Measurements from ENCODE around the gene PPFIA3.
"Not testable (repeated sequence)": the region's sequence is repeated elsewhere in the genome, so short reads cannot be mapped to it uniquely, and the experiment has no call there.

PPFIA3 gene

GRCh38 chr19:49165865-49166301 is 46.5 kb downstream of the PPFIA3 start:
- H3K27ac ChIP-seq (ENCODE audit: low read depth, low read length): no peak overlapping the region
- no peaks in the 10 kb centered on the region for H3K27me3 ChIP-seq (ENCODE audit: control insufficient read depth, insufficient read depth, low read length)
- peak overlapping the region; percentile 33; the same call in 1 of the 2 replicates for H3K4me3 ChIP-seq (ENCODE audit: low read depth, low read length)
- H3K9me3 ChIP-seq (ENCODE audit: control insufficient read depth, insufficient read depth, low read length): no peaks in the 10 kb centered on the region
- H3K36me3 ChIP-seq (ENCODE audit: control insufficient read depth, insufficient read depth, low read length): no peaks in the 10 kb centered on the region
- H3K9ac ChIP-seq (ENCODE audit: low read depth, low read length): no peak overlapping the region
- H3K4me1 ChIP-seq (ENCODE audit: control insufficient read depth, insufficient read depth, low read length): no peaks in the 10 kb centered on the region; the same call in 1 of the 2 replicates

GRCh38 chr19:49167857-49168409 is 48.6 kb downstream of the PPFIA3 start:
- H3K36me3 ChIP-seq (ENCODE audit: control insufficient read depth, insufficient read depth, low read length): no peaks in the 10 kb centered on the region
- no peaks in the 10 kb centered on the region for H3K27me3 ChIP-seq (ENCODE audit: control insufficient read depth, insufficient read depth, low read length)
- no peak overlapping the region for H3K9ac ChIP-seq (ENCODE audit: low read depth, low read length)
- no peaks in the 10 kb centered on the region; the same call in 1 of the 2 replicates for H3K4me1 ChIP-seq (ENCODE audit: control insufficient read depth, insufficient read depth, low read length)
- H3K27ac ChIP-seq (ENCODE audit: low read depth, low read length): no peak overlapping the region
- no peaks in the 10 kb centered on the region for H3K9me3 ChIP-seq (ENCODE audit: control insufficient read depth, insufficient read depth, low read length)
- no peak overlapping the region for H3K4me3 ChIP-seq (ENCODE audit: low read depth, low read length)

DNA sequence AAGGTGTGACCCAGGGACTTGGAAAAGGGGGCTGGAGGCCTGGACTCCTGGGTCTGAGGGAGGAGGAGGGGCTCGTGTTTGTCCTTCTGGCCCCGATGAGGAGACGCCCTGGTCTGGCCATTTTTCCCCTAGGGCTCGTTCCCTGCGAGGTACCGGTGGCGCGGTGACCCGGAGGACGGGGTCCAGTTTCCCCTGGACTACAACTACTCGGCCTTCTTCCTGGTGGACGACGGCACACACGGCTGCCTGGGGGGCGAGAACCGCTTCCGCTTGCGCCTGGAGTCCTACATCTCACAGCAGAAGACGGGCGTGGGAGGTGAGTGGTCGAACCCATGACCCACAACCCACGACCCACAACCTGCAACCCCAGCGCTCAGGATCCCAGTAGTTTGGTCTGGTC is 49.1 kb downstream of the PPFIA3 start:
- no peak overlapping the region for H3K9ac ChIP-seq (ENCODE audit: low read depth, low read length)
- H3K4me1 ChIP-seq (ENCODE audit: control insufficient read depth, insufficient read depth, low read length): no peaks in the 10 kb centered on the region; the same call in 1 of the 2 replicates
- H3K4me3 ChIP-seq (ENCODE audit: low read depth, low read length): no peak overlapping the region
- H3K36me3 ChIP-seq (ENCODE audit: control insufficient read depth, insufficient read depth, low read length): no peaks in the 10 kb centered on the region
- H3K27me3 ChIP-seq (ENCODE audit: control insufficient read depth, insufficient read depth, low read length): no peaks in the 10 kb centered on the region
- no peaks in the 10 kb centered on the region for H3K9me3 ChIP-seq (ENCODE audit: control insufficient read depth, insufficient read depth, low read length)
- no peak overlapping the region for H3K27ac ChIP-seq (ENCODE audit: low read depth, low read length)

DNA sequence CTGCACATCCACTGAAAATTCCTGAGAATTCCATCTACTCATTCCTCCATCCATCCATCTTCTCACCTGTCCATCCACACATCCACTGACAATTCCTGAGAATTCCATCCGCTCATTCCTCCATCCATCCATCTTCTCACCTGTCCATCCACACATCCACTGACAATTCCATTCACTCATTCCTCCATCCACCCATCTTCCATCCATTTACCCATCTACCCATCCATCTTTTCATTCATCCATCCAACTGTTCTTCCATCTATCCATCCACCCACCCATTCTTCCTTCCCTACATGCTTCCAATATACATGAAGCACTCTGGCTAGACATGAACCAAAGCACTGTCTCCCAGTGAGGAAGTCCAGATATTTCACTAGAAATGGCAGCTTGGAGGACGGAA is 53.9 kb downstream of the PPFIA3 start:
- Histone ChIP-seq H3K4me3 (ENCODE audit: low read depth, low read length) (no peak overlapping the region), H3K27ac (ENCODE audit: low read depth, low read length) (no peak overlapping the region), H3K27me3 (ENCODE audit: control insufficient read depth, insufficient read depth, low read length) (no peaks in the 10 kb centered on the region), H3K4me1 (ENCODE audit: control insufficient read depth, insufficient read depth, low read length) (no peaks in the 10 kb centered on the region), H3K36me3 (ENCODE audit: control insufficient read depth, insufficient read depth, low read length) (no peaks in the 10 kb centered on the region), H3K9ac (ENCODE audit: low read depth, low read length) (no peak overlapping the region), H3K9me3 (ENCODE audit: control insufficient read depth, insufficient read depth, low read length) (no peaks in the 10 kb centered on the region)

DNA sequence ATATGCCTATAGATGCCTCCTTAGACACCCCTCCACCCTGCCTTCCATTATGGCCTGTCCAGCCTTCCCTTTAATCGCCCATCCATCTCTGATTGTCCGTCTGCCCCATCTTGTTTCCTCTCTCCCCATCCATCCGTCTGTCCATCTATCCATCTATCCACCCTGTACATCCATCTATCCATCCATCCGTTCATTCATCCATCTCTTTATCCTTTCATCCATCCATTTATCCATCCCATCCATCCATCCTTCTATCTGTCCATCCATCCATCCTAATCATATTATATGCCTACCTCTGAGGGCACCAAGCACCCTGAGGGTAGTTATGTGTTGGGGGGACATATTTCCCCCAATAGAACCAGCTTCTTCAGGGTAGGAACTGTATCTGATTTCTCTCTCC is 61.3 kb downstream of the PPFIA3 start:
- no peaks in the 10 kb centered on the region for H3K27me3 ChIP-seq (ENCODE audit: control insufficient read depth, insufficient read depth, low read length)

GRCh38 chr19:49182010-49182847 is 62.9 kb downstream of the PPFIA3 start:
- H3K27ac ChIP-seq (ENCODE audit: low read depth, low read length); H3K4me3 ChIP-seq (ENCODE audit: low read depth, low read length); H3K9ac ChIP-seq (ENCODE audit: low read depth, low read length); H3K36me3 ChIP-seq (ENCODE audit: control insufficient read depth, insufficient read depth, low read length); H3K27me3 ChIP-seq (ENCODE audit: control insufficient read depth, insufficient read depth, low read length); H3K4me1 ChIP-seq (ENCODE audit: control insufficient read depth, insufficient read depth, low read length); H3K9me3 ChIP-seq (ENCODE audit: control insufficient read depth, insufficient read depth, low read length): not testable (repeated sequence)

More for the DNA sequence above, 61.3 kb downstream of the PPFIA3 start:
- no peak overlapping the region for H3K9ac ChIP-seq (ENCODE audit: low read depth, low read length)
- H3K9me3 ChIP-seq (ENCODE audit: control insufficient read depth, insufficient read depth, low read length): no peaks in the 10 kb centered on the region
- no peak overlapping the region for H3K27ac ChIP-seq (ENCODE audit: low read depth, low read length)
- no peak overlapping the region for H3K4me3 ChIP-seq (ENCODE audit: low read depth, low read length)
- no peaks in the 10 kb centered on the region for H3K4me1 ChIP-seq (ENCODE audit: control insufficient read depth, insufficient read depth, low read length)
- no peaks in the 10 kb centered on the region for H3K36me3 ChIP-seq (ENCODE audit: control insufficient read depth, insufficient read depth, low read length)

DNA sequence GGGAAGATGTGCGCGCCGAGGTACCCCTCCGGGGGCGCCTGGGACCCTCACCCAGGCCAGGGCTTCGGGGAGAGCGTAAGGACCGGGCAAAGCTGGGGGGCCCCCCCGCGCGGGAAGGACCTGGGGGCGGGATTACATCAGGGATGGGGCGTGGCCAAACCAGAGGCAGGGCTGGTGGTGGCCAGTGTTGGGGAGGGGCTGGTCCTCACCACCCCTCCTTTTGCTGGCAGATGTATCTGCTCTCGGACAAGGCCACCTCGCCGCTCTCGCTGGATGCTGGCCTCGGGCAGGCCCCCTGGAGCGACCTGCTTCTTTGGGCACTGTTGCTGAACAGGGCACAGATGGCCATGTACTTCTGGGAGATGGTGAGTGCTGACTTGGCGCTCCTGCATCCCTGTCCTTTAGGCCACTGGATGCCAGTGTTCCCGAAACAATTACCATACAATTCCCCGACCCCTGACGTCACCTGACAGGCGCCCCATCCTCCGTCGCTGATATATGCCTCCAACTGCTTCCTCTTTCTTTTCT is 63.6 kb downstream of the PPFIA3 start:
- no peaks in the 10 kb centered on the region for H3K27me3 ChIP-seq (ENCODE audit: control insufficient read depth, insufficient read depth, low read length)
- no peaks in the 10 kb centered on the region for H3K4me1 ChIP-seq (ENCODE audit: control insufficient read depth, insufficient read depth, low read length)
- H3K36me3 ChIP-seq (ENCODE audit: control insufficient read depth, insufficient read depth, low read length): no peaks in the 10 kb centered on the region
- H3K9me3 ChIP-seq (ENCODE audit: control insufficient read depth, insufficient read depth, low read length): no peaks in the 10 kb centered on the region
- H3K4me3 ChIP-seq (ENCODE audit: low read depth, low read length): no peak overlapping the region
- no peak overlapping the region for H3K27ac ChIP-seq (ENCODE audit: low read depth, low read length)
- no peak overlapping the region for H3K9ac ChIP-seq (ENCODE audit: low read depth, low read length)

- H3K36me3 ChIP-seq (ENCODE audit: control insufficient read depth, insufficient read depth, low read length): 0 out of 2 replicates have a peak, but pooled peaks cover 8% of the 10 kb centered on the region
- no peak overlapping the region for H3K9ac ChIP-seq (ENCODE audit: low read depth, low read length)
- no peaks in the 10 kb centered on the region for H3K27me3 ChIP-seq (ENCODE audit: control insufficient read depth, insufficient read depth, low read length)
- no peaks in the 10 kb centered on the region for H3K9me3 ChIP-seq (ENCODE audit: control insufficient read depth, insufficient read depth, low read length)
- no peaks in the 10 kb centered on the region for H3K4me1 ChIP-seq (ENCODE audit: control insufficient read depth, insufficient read depth, low read length)
- H3K4me3 ChIP-seq (ENCODE audit: low read depth, low read length): no peak overlapping the region
- no peak overlapping the region for H3K27ac ChIP-seq (ENCODE audit: low read depth, low read length)
These were observed 66.8 kb downstream of the PPFIA3 start for GRCh38 chr19:49186108-49186507.

DNA sequence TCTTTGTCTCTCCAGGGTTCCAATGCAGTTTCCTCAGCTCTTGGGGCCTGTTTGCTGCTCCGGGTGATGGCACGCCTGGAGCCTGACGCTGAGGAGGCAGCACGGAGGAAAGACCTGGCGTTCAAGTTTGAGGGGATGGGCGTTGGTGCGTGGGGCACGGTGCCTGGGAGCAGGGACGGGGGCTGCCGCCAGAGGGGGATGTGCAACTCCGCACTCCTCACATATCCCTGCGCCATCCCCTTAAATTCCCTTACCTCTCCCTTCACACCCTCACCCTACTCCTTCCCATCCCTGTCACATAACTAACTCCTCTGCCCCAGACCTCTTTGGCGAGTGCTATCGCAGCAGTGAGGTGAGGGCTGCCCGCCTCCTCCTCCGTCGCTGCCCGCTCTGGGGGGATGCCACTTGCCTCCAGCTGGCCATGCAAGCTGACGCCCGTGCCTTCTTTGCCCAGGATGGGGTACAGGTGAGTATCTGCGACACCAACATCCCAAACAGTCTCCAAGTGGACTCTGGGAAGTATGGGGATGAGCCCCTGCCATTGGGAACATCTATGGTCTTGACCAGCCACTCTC is 69.4 kb downstream of the PPFIA3 start:
- Histone ChIP-seq H3K9me3 (ENCODE audit: control insufficient read depth, insufficient read depth, low read length) (no peaks in the 10 kb centered on the region), H3K36me3 (ENCODE audit: control insufficient read depth, insufficient read depth, low read length) (0 out of 2 replicates have a peak, but pooled peaks cover 8% of the 10 kb centered on the region), H3K9ac (ENCODE audit: low read depth, low read length) (no peak overlapping the region), H3K4me1 (ENCODE audit: control insufficient read depth, insufficient read depth, low read length) (no peaks in the 10 kb centered on the region), H3K4me3 (ENCODE audit: low read depth, low read length) (no peak overlapping the region), H3K27me3 (ENCODE audit: control insufficient read depth, insufficient read depth, low read length) (no peaks in the 10 kb centered on the region), H3K27ac (ENCODE audit: low read depth, low read length) (no peak overlapping the region)

GRCh38 chr19:49189259-49189658 is 69.9 kb downstream of the PPFIA3 start:
- Histone ChIP-seq H3K9me3 (ENCODE audit: control insufficient read depth, insufficient read depth, low read length) (no peaks in the 10 kb centered on the region), H3K27ac (ENCODE audit: low read depth, low read length) (no peak overlapping the region), H3K4me3 (ENCODE audit: low read depth, low read length) (no peak overlapping the region), H3K36me3 (ENCODE audit: control insufficient read depth, insufficient read depth, low read length) (0 out of 2 replicates have a peak, but pooled peaks cover 8% of the 10 kb centered on the region), H3K9ac (ENCODE audit: low read depth, low read length) (no peak overlapping the region), H3K27me3 (ENCODE audit: control insufficient read depth, insufficient read depth, low read length) (no peaks in the 10 kb centered on the region), H3K4me1 (ENCODE audit: control insufficient read depth, insufficient read depth, low read length) (no peaks in the 10 kb centered on the region)

DNA sequence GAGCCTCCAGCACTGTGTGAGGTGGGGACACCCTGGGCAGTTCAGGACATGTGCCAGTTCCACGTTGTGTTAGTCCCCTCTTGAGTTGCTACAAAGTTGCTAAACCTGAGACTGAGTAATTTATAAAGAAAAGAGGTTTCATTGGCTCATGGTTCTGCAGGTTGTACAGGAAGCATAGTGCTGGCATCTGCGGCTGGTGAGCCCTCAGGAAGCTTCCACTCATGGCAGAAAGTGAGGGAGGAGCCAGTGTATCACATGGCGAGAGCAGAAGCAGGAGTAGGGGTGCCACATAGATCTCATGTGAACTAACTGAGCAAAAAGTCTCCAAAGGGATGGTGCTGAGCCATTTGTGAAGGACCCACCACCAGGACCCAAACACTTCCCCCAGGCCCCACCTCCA is 71.4 kb downstream of the PPFIA3 start:
- Histone ChIP-seq H3K27ac (ENCODE audit: low read depth, low read length) (no peak overlapping the region), H3K9ac (ENCODE audit: low read depth, low read length) (no peak overlapping the region), H3K36me3 (ENCODE audit: control insufficient read depth, insufficient read depth, low read length) (0 out of 2 replicates have a peak, but pooled peaks cover 8% of the 10 kb centered on the region), H3K27me3 (ENCODE audit: control insufficient read depth, insufficient read depth, low read length) (no peaks in the 10 kb centered on the region), H3K4me1 (ENCODE audit: control insufficient read depth, insufficient read depth, low read length) (no peaks in the 10 kb centered on the region), H3K9me3 (ENCODE audit: control insufficient read depth, insufficient read depth, low read length) (no peaks in the 10 kb centered on the region), H3K4me3 (ENCODE audit: low read depth, low read length) (no peak overlapping the region)

Measured in HUES48 (cell line).